HepG2 (cell line): ENCODE results near the gene AMER3. TPM values are rescaled to one million over a fixed set of nuclear protein-coding genes. Genes with fewer than 3 reads are reported as not detected.
A peak's percentile ranks its signal among the peaks of the same experiment; 100 is the strongest.

Experiments
- ATF7-NPFF ChIP-seq: sonication (generic); formaldehyde crosslinking; IDR thresholded peaks from 2 replicates; pipeline ENCODE4 v1.8.1; 2023; ENCODE audit warnings: mild to moderate bottlenecking, low read depth, missing genetic modification reagents, moderate library complexity
- BHLHE40 ChIP-seq: IDR thresholded peaks from 2 replicates; pipeline ENCODE4 v1.6.1; 2011; ENCODE audit warnings: low read length, improper control_type of control experiment
- DR1 ChIP-seq: sonication (generic); formaldehyde crosslinking; IDR thresholded peaks from 2 replicates; pipeline ENCODE4 v1.8.0; 2021; ENCODE audit warnings: mild to moderate bottlenecking, missing genetic modification reagents, inconsistent platforms
- HDAC6 ChIP-seq: fragments of 200-600 bp; sonication (generic); IDR thresholded peaks from 2 replicates; pipeline ENCODE4 v1.7.0; 2017; ENCODE audit warnings: mild to moderate bottlenecking, antibody characterized with exemption, low read length, low read depth
- HNRNPK ChIP-seq: fragments of 200-400 bp; formaldehyde crosslinking; IDR thresholded peaks from 2 replicates; pipeline ENCODE4 v1.6.1; 2018; ENCODE audit warnings: low read length, low read depth, moderate library complexity, mild to moderate bottlenecking; ENCODE audit not compliant: poor library complexity, severe bottlenecking
- NFYB ChIP-seq: sonication (generic); formaldehyde crosslinking; IDR thresholded peaks from 2 replicates; pipeline ENCODE4 v1.4.0; 2020; ENCODE audit warnings: missing genetic modification reagents
- ZFP36L2 ChIP-seq: sonication (generic); formaldehyde crosslinking; IDR thresholded peaks from 2 replicates; pipeline ENCODE4 v1.4.0; 2020; ENCODE audit warnings: missing genetic modification reagents
- polyA plus RNA-seq, 8 experiments: library from polyadenylated mRNA; depleted of rRNA in 3 of 8; stranded (reverse) in 7 of 8; unstranded in 1 of 8; fragments of >200 nt; fragmentation: Illumina TruSeq in 4 of 8; extraction: Trizol in 4 of 8; gene quantifications; 2 replicates each; pipeline versions ENCODE4 v1.2.1 to v1.2.3, GENCODE V29; 2011 to 2016; ENCODE audit warnings: low read depth in 4 of 8, missing spikeins in 1 of 8, mixed read lengths in 1 of 8; ENCODE audit not compliant: insufficient read depth in 1 of 8
- total RNA-seq, 5 experiments: library from RNA; depleted of rRNA; stranded (reverse); fragments of >200 nt; fragmentation: Illumina TruSeq; extraction: Trizol; gene quantifications; 2 replicates each; pipeline ENCODE4 v1.2.3, GENCODE V29; 2016; ENCODE audit warnings: low read depth in 1 of 5
- TF ChIP-seq, protein P1 (sequence below): IDR thresholded peaks from 2 replicates; pipeline ENCODE4 v1.6.1; 2016; ENCODE audit warnings: low read depth, missing genetic modification reagents, missing compliant biosample characterization
- TF ChIP-seq, protein P2 (sequence below): IDR thresholded peaks from 2 replicates; pipeline ENCODE4 v1.6.1; 2016; ENCODE audit warnings: control low read depth
- TF ChIP-seq, protein P3 (sequence below): sonication (generic); formaldehyde crosslinking; IDR thresholded peaks from 2 replicates; pipeline ENCODE4 v1.8.1; 2022; ENCODE audit warnings: mild to moderate bottlenecking, missing genetic modification reagents
- TF ChIP-seq, protein P4 (sequence below): fragments of 450-650 bp; IDR thresholded peaks from 2 replicates; pipeline ENCODE4 v1.6.1; 2016
- TF ChIP-seq, protein P5 (sequence below): sonication (generic); formaldehyde crosslinking; IDR thresholded peaks from 2 replicates; pipeline ENCODE4 v1.5.0; 2020; ENCODE audit warnings: mild to moderate bottlenecking, missing genetic modification reagents
- TF ChIP-seq, protein P6 (sequence below): sonication (generic); formaldehyde crosslinking; IDR thresholded peaks from 2 replicates; pipeline ENCODE4 v1.8.1; 2023; ENCODE audit warnings: mild to moderate bottlenecking, moderate library complexity, missing genetic modification reagents

AMER3 gene
- total and polyA plus RNA-seq, 2 of the 13 experiments (the other 11 are each of a cell fraction or from before 2014, with no cell fraction given): not detected

DNA sequence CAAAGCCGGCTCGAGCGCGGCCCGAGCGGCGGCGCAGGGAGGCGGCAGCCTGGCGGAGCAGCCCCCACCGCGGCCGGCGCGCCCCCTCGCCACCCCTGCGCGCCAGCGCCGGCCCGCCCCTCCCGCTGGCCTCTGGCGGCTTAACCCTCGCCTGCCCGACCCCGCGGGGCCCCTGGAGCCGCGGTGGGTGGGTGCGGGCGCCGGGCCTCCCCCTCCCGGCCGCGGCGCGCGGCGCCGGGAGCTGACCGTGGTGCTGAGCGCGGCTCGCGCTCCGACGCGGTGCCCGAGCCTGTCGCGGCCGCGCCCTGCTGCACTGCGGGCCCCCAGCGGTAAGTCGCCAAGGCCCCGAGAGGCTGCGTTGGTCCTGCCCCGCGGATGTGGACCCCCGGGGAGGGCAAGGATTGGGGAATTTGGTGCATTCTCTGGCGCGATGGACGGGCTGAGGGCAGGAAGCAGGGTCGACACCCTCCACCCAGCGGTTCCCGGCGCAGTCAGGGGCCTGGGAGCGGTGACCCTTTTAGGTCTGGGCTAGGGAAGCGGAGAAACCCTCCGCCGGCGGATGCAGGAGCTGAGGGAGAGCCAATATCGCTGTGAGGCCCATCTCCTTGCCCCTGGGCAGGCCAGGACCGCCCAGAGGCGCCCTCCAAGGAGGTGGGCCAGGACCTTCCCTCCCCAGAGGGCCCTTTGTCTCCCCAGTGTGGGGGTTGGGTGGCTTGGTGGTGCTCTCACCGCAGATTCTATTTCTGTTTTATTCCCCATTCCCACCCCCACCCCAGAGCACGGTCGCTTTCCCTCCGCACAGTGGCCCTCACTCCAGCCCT is 923 bp downstream of the AMER3 start (continued):
- TF ChIP-seq, protein P1, sequence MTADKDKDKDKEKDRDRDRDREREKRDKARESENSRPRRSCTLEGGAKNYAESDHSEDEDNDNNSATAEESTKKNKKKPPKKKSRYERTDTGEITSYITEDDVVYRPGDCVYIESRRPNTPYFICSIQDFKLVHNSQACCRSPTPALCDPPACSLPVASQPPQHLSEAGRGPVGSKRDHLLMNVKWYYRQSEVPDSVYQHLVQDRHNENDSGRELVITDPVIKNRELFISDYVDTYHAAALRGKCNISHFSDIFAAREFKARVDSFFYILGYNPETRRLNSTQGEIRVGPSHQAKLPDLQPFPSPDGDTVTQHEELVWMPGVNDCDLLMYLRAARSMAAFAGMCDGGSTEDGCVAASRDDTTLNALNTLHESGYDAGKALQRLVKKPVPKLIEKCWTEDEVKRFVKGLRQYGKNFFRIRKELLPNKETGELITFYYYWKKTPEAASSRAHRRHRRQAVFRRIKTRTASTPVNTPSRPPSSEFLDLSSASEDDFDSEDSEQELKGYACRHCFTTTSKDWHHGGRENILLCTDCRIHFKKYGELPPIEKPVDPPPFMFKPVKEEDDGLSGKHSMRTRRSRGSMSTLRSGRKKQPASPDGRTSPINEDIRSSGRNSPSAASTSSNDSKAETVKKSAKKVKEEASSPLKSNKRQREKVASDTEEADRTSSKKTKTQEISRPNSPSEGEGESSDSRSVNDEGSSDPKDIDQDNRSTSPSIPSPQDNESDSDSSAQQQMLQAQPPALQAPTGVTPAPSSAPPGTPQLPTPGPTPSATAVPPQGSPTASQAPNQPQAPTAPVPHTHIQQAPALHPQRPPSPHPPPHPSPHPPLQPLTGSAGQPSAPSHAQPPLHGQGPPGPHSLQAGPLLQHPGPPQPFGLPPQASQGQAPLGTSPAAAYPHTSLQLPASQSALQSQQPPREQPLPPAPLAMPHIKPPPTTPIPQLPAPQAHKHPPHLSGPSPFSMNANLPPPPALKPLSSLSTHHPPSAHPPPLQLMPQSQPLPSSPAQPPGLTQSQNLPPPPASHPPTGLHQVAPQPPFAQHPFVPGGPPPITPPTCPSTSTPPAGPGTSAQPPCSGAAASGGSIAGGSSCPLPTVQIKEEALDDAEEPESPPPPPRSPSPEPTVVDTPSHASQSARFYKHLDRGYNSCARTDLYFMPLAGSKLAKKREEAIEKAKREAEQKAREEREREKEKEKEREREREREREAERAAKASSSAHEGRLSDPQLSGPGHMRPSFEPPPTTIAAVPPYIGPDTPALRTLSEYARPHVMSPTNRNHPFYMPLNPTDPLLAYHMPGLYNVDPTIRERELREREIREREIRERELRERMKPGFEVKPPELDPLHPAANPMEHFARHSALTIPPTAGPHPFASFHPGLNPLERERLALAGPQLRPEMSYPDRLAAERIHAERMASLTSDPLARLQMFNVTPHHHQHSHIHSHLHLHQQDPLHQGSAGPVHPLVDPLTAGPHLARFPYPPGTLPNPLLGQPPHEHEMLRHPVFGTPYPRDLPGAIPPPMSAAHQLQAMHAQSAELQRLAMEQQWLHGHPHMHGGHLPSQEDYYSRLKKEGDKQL: no peak
- TF ChIP-seq, protein P2, sequence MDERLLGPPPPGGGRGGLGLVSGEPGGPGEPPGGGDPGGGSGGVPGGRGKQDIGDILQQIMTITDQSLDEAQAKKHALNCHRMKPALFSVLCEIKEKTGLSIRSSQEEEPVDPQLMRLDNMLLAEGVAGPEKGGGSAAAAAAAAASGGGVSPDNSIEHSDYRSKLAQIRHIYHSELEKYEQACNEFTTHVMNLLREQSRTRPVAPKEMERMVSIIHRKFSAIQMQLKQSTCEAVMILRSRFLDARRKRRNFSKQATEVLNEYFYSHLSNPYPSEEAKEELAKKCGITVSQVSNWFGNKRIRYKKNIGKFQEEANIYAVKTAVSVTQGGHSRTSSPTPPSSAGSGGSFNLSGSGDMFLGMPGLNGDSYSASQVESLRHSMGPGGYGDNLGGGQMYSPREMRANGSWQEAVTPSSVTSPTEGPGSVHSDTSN (CRISPR knock-in tag): no peak
- TF ChIP-seq ZFP36L2 (CRISPR knock-in tag) (no peak), BHLHE40 (no peak), HDAC6 (no peak), HNRNPK (no peak), ATF7-NPFF (peak; percentile 88; the same call in 1 of the 2 replicates), NFYB (CRISPR knock-in tag) (no peak), DR1 (no peak)
- TF ChIP-seq, protein P3, sequence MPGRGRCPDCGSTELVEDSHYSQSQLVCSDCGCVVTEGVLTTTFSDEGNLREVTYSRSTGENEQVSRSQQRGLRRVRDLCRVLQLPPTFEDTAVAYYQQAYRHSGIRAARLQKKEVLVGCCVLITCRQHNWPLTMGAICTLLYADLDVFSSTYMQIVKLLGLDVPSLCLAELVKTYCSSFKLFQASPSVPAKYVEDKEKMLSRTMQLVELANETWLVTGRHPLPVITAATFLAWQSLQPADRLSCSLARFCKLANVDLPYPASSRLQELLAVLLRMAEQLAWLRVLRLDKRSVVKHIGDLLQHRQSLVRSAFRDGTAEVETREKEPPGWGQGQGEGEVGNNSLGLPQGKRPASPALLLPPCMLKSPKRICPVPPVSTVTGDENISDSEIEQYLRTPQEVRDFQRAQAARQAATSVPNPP (CRISPR knock-in tag): 0 out of 2 replicates have a peak, but pooled peaks have one; percentile 32
- TF ChIP-seq, protein P4, sequence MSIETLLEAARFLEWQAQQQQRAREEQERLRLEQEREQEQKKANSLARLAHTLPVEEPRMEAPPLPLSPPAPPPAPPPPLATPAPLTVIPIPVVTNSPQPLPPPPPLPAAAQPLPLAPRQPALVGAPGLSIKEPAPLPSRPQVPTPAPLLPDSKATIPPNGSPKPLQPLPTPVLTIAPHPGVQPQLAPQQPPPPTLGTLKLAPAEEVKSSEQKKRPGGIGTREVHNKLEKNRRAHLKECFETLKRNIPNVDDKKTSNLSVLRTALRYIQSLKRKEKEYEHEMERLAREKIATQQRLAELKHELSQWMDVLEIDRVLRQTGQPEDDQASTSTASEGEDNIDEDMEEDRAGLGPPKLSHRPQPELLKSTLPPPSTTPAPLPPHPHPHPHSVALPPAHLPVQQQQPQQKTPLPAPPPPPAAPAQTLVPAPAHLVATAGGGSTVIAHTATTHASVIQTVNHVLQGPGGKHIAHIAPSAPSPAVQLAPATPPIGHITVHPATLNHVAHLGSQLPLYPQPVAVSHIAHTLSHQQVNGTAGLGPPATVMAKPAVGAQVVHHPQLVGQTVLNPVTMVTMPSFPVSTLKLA: no peak
- TF ChIP-seq, protein P5, sequence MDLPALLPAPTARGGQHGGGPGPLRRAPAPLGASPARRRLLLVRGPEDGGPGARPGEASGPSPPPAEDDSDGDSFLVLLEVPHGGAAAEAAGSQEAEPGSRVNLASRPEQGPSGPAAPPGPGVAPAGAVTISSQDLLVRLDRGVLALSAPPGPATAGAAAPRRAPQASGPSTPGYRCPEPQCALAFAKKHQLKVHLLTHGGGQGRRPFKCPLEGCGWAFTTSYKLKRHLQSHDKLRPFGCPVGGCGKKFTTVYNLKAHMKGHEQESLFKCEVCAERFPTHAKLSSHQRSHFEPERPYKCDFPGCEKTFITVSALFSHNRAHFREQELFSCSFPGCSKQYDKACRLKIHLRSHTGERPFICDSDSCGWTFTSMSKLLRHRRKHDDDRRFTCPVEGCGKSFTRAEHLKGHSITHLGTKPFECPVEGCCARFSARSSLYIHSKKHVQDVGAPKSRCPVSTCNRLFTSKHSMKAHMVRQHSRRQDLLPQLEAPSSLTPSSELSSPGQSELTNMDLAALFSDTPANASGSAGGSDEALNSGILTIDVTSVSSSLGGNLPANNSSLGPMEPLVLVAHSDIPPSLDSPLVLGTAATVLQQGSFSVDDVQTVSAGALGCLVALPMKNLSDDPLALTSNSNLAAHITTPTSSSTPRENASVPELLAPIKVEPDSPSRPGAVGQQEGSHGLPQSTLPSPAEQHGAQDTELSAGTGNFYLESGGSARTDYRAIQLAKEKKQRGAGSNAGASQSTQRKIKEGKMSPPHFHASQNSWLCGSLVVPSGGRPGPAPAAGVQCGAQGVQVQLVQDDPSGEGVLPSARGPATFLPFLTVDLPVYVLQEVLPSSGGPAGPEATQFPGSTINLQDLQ (CRISPR knock-in tag): no peak
- TF ChIP-seq, protein P6, sequence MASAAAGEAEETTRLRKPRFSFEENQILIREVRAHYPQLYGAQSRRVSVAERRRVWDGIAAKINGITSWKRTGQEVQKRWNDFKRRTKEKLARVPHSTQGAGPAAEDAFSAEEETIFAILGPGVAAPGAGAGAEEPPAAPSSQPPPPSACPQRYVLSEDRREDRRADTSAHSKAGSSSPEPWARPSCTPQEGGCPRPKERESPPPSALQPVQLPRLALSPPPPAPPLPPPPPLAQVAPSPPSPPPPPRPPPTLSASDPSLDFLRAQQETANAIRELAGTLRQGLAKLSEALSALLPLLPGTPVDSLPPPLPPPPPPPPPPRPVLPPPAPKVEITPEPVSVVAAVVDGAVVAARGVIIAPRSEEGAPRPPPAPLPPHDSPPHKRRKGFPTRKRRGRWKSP (CRISPR knock-in tag): no peak
